Measurements from ENCODE around the gene P2RY10. TPM values are rescaled to one million over a fixed set of nuclear protein-coding genes. Genes with fewer than 3 reads are reported as not detected.

Gene P2RY10
- total RNA-seq, 1 experiment from 2014 or later: not detected

DNA sequence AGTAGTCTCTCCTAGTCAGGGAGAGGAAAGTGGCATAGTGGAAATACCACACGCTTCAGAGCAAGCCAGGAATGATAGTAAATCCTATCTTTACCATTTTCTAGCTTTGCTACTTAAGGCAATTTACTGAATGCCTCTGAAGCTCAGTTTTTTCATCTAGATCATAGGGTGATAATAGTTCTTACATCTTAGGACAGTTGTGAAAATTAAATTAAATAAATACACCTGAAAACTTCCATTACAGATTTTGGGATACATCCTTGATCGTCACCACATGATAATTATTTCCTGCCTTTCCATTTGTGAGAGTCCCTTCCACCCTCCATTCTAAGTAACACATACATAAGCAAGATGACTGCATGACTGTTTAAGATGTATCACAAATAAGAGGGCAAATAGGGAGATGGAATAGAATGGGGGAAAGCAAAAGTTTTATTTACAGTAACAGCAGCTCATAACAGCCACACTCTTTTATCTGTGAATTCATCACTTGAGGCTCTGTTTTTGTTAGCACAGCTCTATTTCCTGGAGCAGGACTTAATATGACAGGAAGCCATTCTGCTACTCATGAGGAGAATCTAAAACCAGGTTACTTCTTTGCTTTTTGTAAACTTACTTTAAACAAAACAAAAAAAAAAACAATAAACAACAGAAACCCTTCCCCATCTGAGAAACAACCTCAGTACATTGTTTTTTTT lies 13.4 kb downstream of the P2RY10 start:
- Histone ChIP-seq H2AFZ (ENCODE audit: low read depth, low read length, poor library complexity, severe bottlenecking) (no peak overlapping the region), H3K4me1 (ENCODE audit: control insufficient read depth in 1 of 2, insufficient read depth in 2 of 2, low read length in 2 of 2) (no peaks in the 10 kb centered on the region), H3K9me3 (ENCODE audit: control insufficient read depth in 1 of 2, insufficient read depth in 1 of 2, low read depth in 1 of 2, low read length in 2 of 2) (no peaks in the 10 kb centered on the region), H3K27ac (ENCODE audit: low read depth, low read length) (no peak overlapping the region), H4K20me1 (ENCODE audit: insufficient read depth) (no peaks in the 10 kb centered on the region), H3K36me3 (ENCODE audit: control insufficient read depth in 1 of 2, insufficient read depth in 2 of 2, low read length in 2 of 2) (no peaks in the 10 kb centered on the region), H3K9ac (ENCODE audit: low read length) (no peak overlapping the region), H3K79me2 (ENCODE audit: insufficient read depth, low read length) (no peaks in the 10 kb centered on the region), H3K4me2 (ENCODE audit: low read length) (no peak overlapping the region), H3K4me3 (replicated peaks in 1 of 2; ENCODE audit: low read depth in 1 of 2, low read length in 2 of 2) (no peak overlapping the region), H3K27me3 (ENCODE audit: insufficient read depth, low read length) (no peaks in the 10 kb centered on the region), H3K9me2 (ENCODE audit: insufficient read depth) (no peaks in the 10 kb centered on the region)
- TF ChIP-seq EZH2 (IDR thresholded peaks at IDR 0.05): no peak
- no peak for TF ChIP-seq SP1 (IDR thresholded peaks at IDR 0.05; ENCODE audit: low read depth)
- TF ChIP-seq ZNF274 (IDR thresholded peaks at IDR 0.05; ENCODE audit: low read depth, low read length): no peak
- no peak for TF ChIP-seq CBX3 (IDR thresholded peaks at IDR 0.05; ENCODE audit: low read depth)
- TF ChIP-seq REST (IDR thresholded peaks at IDR 0.05; ENCODE audit: low read depth): no peak
- no peak for TF ChIP-seq YY1 (IDR thresholded peaks at IDR 0.05; ENCODE audit: extremely low read depth, insufficient replicate concordance, low read depth, low read length)
- no peak for TF ChIP-seq EZH2phosphoT487 (IDR thresholded peaks at IDR 0.05; ENCODE audit: borderline replicate concordance)
- no peak for TF ChIP-seq EGR1 (IDR thresholded peaks at IDR 0.05; ENCODE audit: low read depth)
- TF ChIP-seq SRF (IDR thresholded peaks at IDR 0.05; ENCODE audit: low read depth): no peak
- TF ChIP-seq ZFX (IDR thresholded peaks at IDR 0.05): no peak
- TF ChIP-seq POLR2AphosphoS5 (IDR thresholded peaks at IDR 0.05; ENCODE audit: low read depth, low read length): no peak
- BruUV-seq (replicated peaks): no TSS peak
- ATAC-seq: no peak
- CTCF ChIA-PET: no interaction called here
- intact Hi-C loops (cut with micrococcal nuclease): no loop called here
- POLR2A ChIA-PET: no interaction called here
- no peak for DNase-seq (ENCODE audit: low read depth, low spot score)
- RAD21 ChIA-PET (ENCODE audit: low non-redundant PET in 1 of 2, low total read pairs in 2 of 2, uncharacterized antibody in 2 of 2, unreplicated experiment in 2 of 2): no interaction called here
